ENCODE measurements around the gene PAF1.

DNA sequence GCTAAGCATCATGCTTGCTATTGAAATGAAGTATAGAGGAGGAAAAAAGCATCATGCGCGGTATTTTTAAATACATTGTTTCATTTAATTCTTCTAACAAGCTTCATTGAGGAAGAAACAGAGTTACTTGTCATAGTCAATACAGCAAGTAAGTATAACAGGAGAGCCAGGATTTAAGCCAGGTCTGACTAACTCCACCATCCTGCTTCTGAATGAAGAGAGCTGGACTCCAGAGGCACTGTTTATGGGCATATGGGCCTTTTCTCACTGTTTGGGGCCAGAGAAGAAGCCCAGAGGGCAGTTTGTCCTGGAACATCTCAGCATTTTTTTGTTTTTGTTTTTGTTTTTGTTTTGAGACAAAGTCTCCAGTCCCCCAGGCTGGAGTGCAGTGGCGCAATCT lies 40.8 kb downstream of the PAF1 start:
- TF ChIP-seq CTCF (IDR thresholded peaks at IDR 0.05) = no peak
- no peak for TF ChIP-seq POLR2A (IDR thresholded peaks at IDR 0.05)
- no peak for TF ChIP-seq POLR2AphosphoS5 (IDR thresholded peaks at IDR 0.05; ENCODE audit: insufficient read depth in 1 of 2, low read depth in 1 of 2)
